ENCODE measurements around the gene TRIP10.
A peak's percentile ranks its signal among the peaks of the same experiment; 100 is the strongest.

Gene TRIP10

DNA sequence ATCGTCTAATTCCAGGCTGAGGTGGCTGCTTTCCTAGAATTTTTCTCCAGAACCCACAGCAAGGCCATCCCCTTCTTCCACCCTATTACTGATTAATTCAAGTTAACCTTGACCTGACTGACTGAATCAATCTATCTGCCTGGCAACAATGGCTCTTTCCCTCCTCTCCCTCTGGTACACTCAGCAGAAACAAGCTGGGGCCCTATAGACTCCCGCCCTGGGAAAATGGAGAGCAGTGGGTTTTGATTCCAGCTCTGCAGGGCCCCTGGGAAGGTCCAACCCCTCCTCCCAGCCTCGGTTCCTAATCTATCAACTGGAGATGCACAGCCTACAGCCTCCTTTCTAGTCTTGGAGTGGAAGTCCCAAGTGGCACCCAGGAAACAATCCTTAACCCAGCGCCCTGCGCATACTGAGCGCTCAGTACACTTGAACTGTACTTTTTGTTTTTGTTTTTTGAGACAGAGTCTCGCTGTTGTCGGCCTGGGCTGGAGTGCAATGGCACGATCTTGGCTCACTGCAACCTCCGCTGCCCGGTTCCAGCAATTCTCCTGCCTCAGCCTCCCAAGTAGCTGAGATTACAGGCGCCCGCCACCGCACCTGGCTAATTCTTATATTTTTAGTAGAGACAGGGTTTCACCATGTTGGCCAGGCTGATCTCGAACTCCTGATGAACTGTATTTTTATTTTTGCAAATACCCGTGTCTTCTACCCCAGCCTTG lies 13.8 kb upstream of the TRIP10 start:
- DNase-seq (ENCODE audit: extremely low read depth in 1 of 2, low read depth in 1 of 2): no peak

DNA sequence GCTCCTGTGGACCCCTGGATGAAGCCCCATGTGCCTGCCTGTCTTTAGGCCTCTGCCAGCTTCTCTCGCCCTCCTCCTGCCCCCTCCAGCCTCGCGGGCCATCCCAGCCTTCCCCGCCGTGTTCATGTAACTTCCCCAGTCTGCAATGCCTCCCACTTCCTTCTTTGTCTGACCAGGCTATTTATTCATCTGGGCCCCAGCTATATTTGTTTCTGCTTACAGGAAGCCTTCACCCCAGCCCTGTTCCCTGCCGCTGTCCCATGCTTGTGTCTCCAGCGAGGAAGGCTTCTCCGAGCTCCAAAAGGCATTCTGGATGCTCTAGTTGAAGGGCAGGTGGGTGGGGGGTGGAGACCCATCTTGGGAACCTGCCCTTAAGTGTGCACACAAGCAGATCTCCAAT lies 11.1 kb upstream of the TRIP10 start:
- DNase-seq (ENCODE audit: extremely low read depth in 1 of 2, low read depth in 1 of 2): no peak

DNA sequence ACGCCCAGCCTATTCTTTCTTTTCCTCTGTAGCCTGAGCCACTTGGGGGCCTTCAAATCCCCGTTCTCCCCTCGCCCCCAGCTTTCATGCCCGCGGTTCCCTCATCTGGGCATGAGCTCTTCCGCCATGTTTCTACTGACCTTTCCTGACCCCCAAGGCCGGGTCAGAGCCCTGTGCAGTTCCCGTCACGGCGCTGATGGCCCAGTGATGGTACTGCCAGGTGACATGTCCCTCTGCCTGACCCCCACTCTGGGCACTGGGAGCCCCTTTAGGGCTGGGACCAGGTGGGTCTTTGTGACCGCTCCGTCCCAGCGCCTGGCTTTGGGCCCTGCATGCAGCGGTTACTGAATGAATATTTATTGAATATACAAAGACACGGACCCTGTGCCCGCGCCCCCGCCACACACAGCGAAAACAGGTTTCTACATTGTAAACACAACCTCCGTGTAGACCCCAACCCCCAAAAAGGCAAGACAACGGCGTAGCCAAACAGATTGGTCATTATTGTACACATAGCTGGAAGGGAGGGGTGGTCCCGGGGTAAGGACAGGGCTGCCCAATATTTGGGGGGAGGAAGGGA lies 9.8 kb upstream of the TRIP10 start:
- no peak for DNase-seq (ENCODE audit: extremely low read depth in 1 of 2, low read depth in 1 of 2)

DNA sequence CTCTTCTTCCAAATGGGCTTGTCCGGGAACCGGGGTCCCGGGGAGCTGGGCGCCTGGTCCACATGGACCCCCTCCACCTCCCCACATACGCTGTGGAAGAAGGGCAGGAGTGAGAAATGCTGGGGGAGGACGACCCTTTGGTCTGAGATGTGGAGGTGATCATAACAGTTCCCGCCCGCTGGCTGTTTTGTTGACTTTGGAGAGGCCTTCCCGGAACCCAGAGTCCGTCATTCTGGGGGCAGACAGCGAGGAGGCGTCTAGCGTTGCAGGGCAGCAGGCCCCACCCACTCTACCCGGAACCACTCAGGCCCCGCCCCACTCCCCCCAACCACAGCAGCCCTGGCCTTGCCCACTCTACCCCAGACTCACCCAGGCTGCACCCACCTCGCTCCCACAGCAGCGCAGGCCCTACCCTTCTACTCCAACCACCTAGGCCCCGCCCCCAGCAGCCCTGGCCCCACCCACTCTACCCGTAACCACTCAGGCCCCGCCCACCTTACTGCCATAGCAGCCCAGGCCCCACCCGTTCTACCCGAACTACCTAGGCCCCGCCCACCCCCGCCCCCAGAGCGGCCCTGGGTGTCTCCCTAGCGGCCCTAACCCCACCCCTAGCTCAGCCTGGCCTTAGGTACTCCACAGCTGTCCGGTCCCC lies 9.2 kb upstream of the TRIP10 start:
- no peak for DNase-seq (ENCODE audit: extremely low read depth in 1 of 2, low read depth in 1 of 2)

DNA sequence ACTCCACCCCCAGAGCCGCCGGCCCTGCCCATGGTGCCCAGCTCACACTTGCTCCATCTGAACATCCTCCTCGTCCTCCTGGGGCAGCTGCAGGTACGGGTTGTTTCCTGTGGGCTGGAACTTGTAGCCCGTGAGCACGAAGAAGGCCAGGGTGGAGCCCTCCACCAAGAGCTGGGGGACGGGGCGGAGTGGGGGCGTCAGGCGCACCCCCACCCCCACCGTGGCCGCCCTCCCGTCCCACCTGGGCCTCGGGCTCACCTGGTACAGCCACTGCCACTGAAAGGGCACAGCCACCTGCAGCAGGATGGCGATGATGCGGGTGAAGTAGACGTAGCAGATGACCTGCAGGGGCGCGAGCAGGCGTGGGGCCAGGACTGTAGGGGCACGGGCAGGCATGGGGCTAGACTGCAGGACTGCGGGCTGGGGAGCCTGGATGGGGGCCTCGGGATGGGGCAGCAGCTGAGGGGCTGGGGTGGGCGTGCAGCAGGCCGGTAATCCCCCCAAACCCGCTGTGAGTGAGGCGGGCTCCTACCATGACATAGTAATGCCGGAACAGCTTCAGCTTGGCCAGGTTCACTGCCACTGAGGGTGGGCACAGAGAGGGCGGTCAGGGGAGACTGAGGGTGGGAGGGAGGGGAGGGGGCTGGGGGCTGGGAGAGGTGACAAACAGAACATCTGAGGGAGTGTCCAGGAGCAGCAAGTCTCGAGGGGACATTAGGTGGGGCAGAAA lies 8.4 kb upstream of the TRIP10 start:
- DNase-seq (ENCODE audit: extremely low read depth in 1 of 2, low read depth in 1 of 2): no peak

DNA sequence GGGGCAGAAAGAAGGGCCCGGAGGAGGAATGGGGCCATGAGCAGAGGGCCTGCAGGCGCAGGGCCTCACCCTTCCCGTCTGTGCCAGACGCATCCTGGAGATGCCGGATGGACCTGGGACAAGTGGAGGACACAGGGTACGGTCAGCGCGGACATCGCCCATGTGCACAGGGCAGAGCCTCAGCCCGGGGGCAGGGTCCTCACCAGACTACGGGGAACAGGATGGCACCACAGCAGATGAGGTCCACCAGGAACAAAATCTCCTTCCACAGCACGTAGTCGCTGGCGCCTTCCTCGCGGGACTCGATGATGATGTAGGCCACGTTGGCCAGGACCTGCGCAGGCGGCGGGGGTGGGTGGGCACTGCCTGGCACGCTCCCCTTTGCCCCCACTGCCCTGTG lies 7.7 kb upstream of the TRIP10 start:
- no peak for DNase-seq (ENCODE audit: extremely low read depth in 1 of 2, low read depth in 1 of 2)

DNA sequence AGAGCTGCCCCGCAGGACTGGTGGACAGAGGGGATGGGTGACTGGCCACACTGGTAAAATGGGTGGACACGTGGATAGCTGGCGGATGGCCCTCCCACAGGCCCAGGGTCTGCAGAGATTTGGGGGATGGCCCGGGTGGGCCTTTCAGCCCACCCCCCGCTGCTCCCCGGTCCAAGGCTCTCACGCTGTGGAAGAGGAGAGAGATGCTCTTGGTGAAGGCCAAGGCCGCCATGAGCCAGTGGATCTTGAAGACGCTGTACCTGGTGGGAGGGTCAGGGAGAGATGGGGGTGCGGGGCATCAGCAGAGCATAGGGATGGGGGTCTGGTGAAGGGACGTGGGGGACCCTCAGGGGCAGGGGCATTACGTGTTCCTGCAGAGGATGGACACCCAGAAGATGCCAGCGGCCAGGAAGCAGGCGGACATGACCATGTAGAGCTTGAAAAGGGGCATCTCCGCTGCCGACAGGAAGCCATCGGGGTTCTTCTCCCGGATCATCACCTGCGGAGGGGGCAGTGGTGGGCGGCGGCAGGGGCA lies 6.6 kb upstream of the TRIP10 start:
- no peak for DNase-seq (ENCODE audit: extremely low read depth in 1 of 2, low read depth in 1 of 2)

DNA sequence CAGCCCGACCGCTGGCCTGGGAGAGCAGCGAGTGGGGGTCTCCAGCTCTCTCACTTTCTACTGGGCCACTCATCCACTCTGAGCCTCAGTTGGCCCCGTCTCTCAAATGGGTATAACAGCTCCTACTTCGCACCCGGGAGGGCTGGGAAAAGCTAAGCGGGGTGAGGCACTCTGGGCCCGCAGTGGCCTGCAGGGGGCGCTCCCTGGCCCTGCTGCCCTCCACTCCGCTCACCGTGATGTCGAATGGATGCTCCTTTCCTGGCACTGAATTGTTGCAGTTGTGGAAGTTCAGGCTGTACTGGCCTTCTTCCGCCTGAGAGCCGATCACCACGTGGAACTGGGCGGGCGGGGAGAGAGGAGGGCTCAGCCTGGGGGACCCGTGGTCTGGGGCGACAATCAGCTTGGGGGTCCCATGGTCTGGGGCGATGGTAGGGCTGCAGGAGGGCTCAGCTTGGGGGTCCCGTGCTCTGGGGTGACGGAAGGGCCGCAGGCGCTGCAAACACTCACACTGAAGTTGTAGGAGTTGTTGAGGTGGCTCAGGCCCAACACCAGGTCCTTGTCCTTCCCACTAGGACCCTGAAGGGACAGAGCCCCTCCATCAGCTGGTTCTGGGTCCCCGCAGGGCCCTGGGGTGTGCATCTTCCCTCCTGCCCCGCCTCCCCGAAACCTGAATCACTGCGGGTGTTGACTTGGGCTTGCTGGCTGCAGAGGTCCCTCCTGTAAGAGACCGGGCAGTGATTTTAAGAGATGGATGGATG lies 6.0 kb upstream of the TRIP10 start:
- no peak for DNase-seq (ENCODE audit: extremely low read depth in 1 of 2, low read depth in 1 of 2)

DNA sequence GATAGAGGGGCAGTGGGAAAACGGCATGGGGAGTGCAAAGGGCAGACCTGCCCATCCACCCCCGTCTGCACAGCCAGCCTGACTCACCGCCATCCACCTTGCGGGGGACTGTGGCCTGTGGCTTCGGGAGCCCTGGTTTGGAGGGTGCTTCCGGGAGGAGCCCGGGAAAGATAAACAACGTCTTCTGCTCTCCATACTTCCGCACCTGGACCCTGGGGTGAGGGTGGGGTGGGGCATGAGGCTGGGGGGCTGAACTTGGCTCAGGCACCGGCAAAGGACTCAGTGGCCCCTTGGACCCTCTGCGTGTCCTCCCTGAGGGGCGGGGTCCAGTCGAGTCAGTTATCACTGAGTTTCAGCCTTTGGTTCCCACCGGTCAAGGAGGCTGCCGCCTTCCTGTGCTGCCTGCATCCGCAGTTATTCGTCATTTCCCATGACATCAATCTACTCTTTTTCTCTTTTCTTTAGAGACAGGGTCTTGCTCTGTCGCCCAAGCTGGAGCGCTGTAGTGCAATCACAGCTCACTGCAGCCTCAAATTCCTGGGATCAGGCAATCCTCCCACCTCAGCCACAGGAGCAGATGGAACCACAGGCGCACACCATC lies 5.3 kb upstream of the TRIP10 start:
- no peak for DNase-seq (ENCODE audit: extremely low read depth in 1 of 2, low read depth in 1 of 2)

DNA sequence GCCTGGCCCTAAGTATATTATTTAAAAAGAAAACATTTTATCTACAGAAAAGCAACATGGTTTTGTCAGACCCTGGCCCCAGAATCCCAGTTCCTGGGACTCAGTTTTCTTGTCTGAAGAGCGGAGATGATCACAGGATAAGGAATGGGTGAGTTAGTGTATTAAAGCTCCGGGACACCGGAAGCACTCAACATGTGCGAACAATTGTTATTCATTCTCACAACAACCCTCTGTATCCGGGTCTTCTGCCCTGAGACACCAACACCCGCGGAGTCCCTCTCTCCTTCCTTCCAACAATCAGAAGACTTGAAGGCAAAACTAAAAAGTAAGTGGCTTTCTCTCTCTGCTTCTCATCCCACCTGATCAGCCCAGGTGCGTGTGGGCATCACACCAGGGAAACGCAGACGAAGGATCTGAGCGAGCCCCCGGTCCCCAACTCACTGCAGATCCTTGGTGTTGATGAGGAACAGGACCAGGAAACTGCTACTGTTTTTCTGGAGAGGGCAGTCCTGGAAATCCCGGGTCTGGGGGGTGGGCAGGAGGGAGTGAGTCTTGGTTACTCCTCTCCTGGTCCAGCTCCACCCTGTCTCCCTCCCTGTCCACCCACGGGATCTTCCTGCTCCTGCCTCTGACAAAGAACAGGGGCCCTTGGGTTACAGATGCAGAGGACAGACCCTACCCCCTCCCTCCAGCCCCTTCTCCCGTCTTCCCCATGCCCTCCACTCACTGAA lies 4.1 kb upstream of the TRIP10 start:
- DNase-seq (ENCODE audit: extremely low read depth in 1 of 2, low read depth in 1 of 2): no peak

DNA sequence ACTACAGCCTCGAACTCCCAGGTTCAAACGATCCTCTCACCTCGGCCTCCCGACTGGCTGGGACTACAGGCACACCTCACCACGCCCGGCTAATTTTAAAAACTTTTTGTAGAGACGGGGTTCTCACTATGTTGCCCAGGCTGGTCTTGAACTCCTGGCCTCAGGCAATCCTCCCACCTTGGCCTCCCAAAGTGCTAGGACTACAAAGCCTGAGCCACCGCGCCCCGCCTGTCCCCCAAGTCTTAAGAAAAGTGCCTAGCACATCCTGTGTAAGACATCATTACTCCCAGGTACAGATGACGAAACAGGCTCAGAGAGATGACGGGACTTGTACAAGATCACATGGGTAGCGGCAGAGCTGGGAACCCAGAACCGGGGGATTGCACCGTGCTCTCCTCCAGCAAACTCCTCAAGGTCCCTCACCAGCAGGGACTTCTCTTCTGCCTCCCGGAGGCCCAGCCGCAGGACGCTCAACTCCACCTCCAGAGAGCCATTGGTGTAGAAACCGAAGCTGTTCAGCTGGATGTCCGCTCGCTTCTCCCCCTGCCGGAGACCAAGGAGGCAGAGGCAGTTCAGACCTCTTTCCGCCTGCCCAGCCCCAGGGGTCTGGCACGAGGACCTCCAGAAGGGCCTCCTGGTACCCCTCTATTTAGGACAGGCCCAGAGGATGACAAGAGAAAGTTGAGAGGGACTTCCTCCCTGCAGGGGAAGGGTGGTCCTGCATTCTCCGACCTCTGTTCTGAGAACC lies 3.1 kb upstream of the TRIP10 start:
- peak in 1 of 2 donors; percentile 36 for DNase-seq (ENCODE audit: extremely low read depth in 1 of 2, low read depth in 1 of 2)

DNA sequence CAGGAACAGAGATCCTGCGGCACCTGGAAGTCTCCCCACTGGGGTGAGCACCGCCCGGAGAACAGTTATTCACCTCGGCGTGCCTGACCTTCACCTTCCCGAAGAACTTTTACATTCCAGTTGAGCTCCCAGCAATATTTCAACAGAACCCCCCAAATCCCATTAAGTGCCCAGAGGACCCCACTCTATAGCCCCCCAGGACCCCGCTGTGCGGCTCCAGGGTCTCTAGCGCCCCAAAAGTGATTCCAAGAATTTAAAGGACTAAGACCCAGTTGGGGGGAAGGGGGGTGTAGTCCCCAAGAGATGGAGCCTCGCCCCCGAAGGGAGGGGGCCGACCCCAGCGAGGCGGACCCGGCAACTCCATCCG lies 2.6 kb upstream of the TRIP10 start:
- DNase-seq (ENCODE audit: extremely low read depth in 1 of 2, low read depth in 1 of 2): no peak

DNA sequence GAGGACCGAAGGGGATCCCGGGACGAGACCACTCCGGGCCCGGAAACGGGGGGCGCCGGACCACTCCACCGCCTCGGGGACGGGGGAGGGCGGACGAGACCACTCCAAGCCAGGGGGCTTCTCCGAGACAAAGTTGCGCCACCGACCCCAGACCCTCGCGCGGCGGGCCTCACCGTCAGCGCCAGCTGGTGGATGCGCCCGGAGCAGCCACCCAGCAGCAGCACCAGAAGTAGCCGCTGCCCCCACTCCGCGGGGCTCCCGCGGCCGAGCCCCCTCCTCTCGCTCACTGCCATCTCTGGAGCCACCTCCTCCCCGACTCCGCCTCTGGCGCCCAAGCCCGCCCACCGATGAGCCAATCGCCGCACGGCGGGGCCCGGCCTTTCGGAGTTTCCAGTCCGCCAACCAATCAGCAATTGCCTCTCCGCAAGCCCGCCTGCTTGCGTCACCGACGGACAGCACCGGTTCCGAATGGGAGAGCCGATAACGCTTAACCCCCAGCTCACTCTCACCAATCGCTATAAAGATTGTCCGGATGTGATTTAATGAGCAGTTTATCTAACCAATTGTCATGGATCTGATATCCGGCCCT lies 2.1 kb upstream of the TRIP10 start, which contains the start of gene GPR108:
GPR108 (minus strand) TSS at position 297 of the 589 bp plus-strand sequence; CDS start at position 293, 4 bp downstream.
- peak; percentile 97 to 98 for DNase-seq (ENCODE audit: extremely low read depth in 1 of 2, low read depth in 1 of 2)

DNA sequence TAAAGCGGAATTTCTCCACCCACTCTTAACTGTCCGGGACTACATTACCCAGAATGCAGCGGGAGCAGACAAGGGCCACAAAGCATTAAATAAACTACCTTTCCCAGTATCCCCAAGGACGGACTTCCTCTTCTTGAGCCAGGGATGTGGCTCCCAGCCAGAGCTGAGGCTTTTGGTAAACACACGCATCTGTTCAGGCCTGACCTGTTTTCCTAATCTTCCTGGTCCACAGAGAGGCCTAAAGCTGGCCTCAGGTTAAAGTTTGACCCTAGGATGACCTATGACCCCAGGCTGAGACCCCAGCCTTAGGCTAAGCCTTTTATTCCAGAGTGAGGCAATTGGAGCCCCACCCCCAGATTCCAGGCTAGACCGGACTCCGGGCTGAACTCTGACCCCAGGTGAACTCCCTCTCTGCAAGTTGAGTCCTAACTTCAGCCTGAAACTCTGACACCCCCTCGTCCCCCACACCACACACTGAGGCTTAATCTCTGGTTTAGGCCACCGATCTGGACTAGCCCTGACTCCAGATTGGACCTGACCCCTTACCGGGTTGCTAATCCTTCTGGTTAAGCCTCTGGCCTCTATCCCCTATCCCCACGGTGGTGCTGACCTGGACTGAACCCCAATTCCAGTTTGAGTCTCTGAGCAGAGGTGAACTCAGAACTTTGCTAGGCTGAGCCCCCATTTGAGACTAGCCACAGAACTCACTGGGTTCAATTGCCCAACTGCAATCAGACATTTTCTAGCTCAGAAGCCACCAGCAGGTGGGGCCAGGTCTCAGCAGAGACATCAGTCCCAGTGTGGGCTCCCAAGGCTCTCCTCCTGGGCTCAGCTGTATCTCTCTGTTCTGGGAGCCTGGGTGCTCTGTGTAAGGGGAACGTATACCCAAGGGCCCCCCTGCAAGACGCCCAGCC lies 1.4 kb upstream of the TRIP10 start:
- DNase-seq (ENCODE audit: extremely low read depth in 1 of 2, low read depth in 1 of 2): peak; percentile 44 to 61

DNA sequence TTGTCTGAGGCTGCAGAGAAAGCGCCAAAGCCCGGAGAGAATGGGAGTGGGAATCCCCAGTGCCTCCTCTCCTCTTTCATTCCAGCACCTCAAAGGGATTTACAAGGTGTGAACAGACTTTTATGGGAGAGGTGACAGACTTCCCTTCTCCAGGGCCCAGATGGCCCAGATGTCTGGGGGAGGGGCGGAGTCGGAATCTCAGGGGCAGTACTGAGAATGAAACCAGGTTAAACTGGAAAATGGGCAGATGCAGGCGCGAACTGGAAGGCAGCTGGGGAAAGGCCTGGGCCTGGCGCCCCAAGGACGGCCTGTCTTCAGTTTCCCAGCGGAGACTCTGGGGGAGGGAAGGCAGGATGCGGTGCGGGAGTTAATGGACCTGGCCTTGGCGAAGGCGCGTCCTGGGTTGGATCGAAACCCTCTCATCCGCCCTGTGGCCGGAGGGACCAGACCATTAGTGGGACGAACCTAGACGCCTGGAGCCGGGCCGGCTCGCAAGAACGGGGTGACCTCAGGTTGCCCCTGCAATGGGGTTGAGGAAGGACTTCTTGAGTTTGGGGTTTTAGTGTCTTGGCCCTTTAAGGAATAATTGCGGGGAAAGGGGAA lies 592 bp upstream of the TRIP10 start:
- peak in 1 of 2 donors; percentile 11 for DNase-seq (ENCODE audit: extremely low read depth in 1 of 2, low read depth in 1 of 2)

DNA sequence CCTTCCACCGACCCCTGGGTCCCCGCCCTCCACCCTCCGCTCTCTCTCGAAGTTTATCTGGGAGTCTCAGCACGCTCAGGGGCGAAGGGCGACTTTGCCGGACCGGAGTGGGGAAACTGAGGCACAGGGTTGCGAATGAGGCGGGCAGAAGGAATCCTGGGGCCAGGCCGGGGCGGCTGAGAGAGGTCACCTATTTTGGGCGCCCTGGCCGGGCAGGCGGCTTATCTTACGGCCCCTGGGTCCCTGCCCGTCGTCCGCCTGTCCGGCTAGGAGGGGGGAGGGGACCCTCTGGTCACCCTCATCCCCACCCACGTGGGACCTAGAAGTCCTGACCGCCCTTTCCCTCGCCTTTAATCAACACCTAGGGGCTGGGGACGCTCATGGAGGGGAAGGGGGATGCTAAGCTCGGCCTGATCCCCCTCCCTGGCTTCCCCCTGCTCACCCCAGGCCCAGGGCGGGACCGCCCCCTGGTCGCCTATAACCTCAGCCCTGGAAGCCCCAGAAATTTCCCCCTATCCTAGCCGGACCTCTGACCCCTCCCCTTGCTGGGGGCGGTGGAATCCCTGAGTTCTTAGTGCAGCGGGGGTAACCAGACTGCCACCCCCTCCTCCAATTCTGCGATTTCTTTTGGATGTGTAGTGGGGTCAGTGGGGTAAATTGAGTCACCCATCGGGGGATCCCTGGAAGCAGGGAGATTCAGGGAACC lies 556 bp downstream of the TRIP10 start:
- DNase-seq (ENCODE audit: extremely low read depth in 1 of 2, low read depth in 1 of 2): no peak

Measured in activated CD8-positive, alpha-beta memory T cell treated with anti-CD3 and anti-CD28 coated beads for 1 hour (primary cell).